GM12878 (cell line): ENCODE measurements around the gene MSH5. TPM values are rescaled to one million over a fixed set of nuclear protein-coding genes. Genes with fewer than 3 reads are reported as not detected.
A peak's percentile ranks its signal among the peaks of the same experiment; 100 is the strongest.

Experiments
- BCL11A ChIP-seq: IDR thresholded peaks from 2 replicates; pipeline ENCODE4 v1.6.1; 2011; ENCODE audit warnings: low read depth, low read length
- BRCA1 ChIP-seq: IDR thresholded peaks from 2 replicates; pipeline ENCODE4 v1.6.1; 2011; ENCODE audit warnings: low read depth, low read length, improper control_type of control experiment
- CTCF ChIP-seq, 3 experiments: IDR thresholded peaks in 2 of 3; conservative IDR thresholded peaks in 1 of 3; 2 replicates each; pipeline ENCODE4 v1.5.1; 2011; ENCODE audit warnings: low read depth in 3 of 3, low read length in 3 of 3, mild to moderate bottlenecking in 3 of 3, control low read depth in 2 of 3, moderate library complexity in 2 of 3, inconsistent platforms in 1 of 3, mixed read lengths in 1 of 3; ENCODE audit not compliant: control insufficient read depth in 2 of 3, insufficient read depth in 1 of 3; ENCODE audit errors: extremely low read depth in 1 of 3
- EED ChIP-seq: sonication (generic); IDR thresholded peaks from 2 replicates; pipeline ENCODE4 v1.6.1; 2016; ENCODE audit warnings: antibody characterized with exemption, low read depth
- EGR1 ChIP-seq, 2 experiments: IDR thresholded peaks; 1 replicate in 1 of 2; 2 replicates in 1 of 2; pipeline ENCODE4 v1.6.1; 2011 to 2012; ENCODE audit warnings: low read depth in 2 of 2, low read length in 2 of 2, borderline replicate concordance in 1 of 2, mild to moderate bottlenecking in 1 of 2, moderate library complexity in 1 of 2
- EP300 ChIP-seq, 2 experiments: fragments of 150-350 bp in 1 of 2; IDR thresholded peaks; 2 replicates each; pipeline ENCODE4 v1.6.1; 2011 to 2012; ENCODE audit warnings: low read depth in 2 of 2, low read length in 2 of 2, borderline replicate concordance in 1 of 2, improper control_type of control experiment in 1 of 2, inconsistent platforms in 1 of 2; ENCODE audit not compliant: control insufficient read depth in 1 of 2
- EZH2 ChIP-seq: IDR thresholded peaks from 2 replicates; pipeline ENCODE4 v1.6.1; 2012; ENCODE audit warnings: low read depth, mild to moderate bottlenecking, control low read depth, inconsistent platforms, low read length, borderline replicate concordance; ENCODE audit not compliant: control insufficient read depth
- IKZF2 ChIP-seq, 2 experiments: fragments of 450-650 bp; IDR thresholded peaks; 2 replicates each; pipeline ENCODE4 v1.6.1; 2017; ENCODE audit warnings: mild to moderate bottlenecking in 2 of 2, moderate library complexity in 2 of 2
- LARP7 ChIP-seq: fragments of 450-650 bp; IDR thresholded peaks from 2 replicates; pipeline ENCODE4 v1.6.1; 2017; ENCODE audit warnings: mild to moderate bottlenecking
- MEF2A ChIP-seq: IDR thresholded peaks from 2 replicates; pipeline ENCODE4 v1.6.1; 2011; ENCODE audit warnings: low read depth, mild to moderate bottlenecking, low read length, moderate library complexity; ENCODE audit not compliant: insufficient read depth
- MEF2B ChIP-seq: fragments of 450-650 bp; IDR thresholded peaks from 2 replicates; pipeline ENCODE4 v1.6.1; 2018; ENCODE audit warnings: mild to moderate bottlenecking, moderate library complexity; ENCODE audit not compliant: partially characterized antibody, poor library complexity, severe bottlenecking
- MXI1 ChIP-seq: fragments of 150-350 bp; IDR thresholded peaks from 2 replicates; pipeline ENCODE4 v1.6.1; 2011; ENCODE audit warnings: low read depth, mild to moderate bottlenecking, inconsistent platforms, low read length, improper control_type of control experiment
- MYB ChIP-seq: fragments of 150-350 bp; IDR thresholded peaks from 2 replicates; pipeline ENCODE4 v1.6.1; 2014; ENCODE audit warnings: mild to moderate bottlenecking, low read depth, low read length, borderline replicate concordance
- MYC ChIP-seq: IDR thresholded peaks from 2 replicates; pipeline ENCODE4 v1.6.1; 2011; ENCODE audit warnings: mild to moderate bottlenecking, low read length, moderate library complexity, inconsistent platforms; ENCODE audit not compliant: insufficient read depth, insufficient replicate concordance, insufficient read length, severe bottlenecking
- PKNOX1 ChIP-seq: fragments of 450-650 bp; IDR thresholded peaks from 2 replicates; pipeline ENCODE4 v1.6.1; 2016; ENCODE audit warnings: mild to moderate bottlenecking
- POLR2A ChIP-seq: IDR thresholded peaks from 2 replicates; pipeline ENCODE4 v1.6.1; 2011; ENCODE audit warnings: low read depth, mild to moderate bottlenecking, low read length
- SMAD1 ChIP-seq: fragments of 450-650 bp; IDR thresholded peaks from 2 replicates; pipeline ENCODE4 v1.6.1; 2018; ENCODE audit warnings: mild to moderate bottlenecking, low read depth; ENCODE audit not compliant: partially characterized antibody
- STAT3 ChIP-seq: IDR thresholded peaks from 2 replicates; pipeline ENCODE4 v1.6.1; 2011; ENCODE audit warnings: low read depth, low read length, improper control_type of control experiment
- TCF3 ChIP-seq: IDR thresholded peaks from 2 replicates; pipeline ENCODE4 v1.6.1; 2012; ENCODE audit warnings: low read depth, mild to moderate bottlenecking, low read length, borderline replicate concordance; ENCODE audit not compliant: insufficient read depth
- ZBED1 ChIP-seq: IDR thresholded peaks from 2 replicates; pipeline ENCODE4 v1.6.1; 2016; ENCODE audit warnings: borderline replicate concordance
- polyA plus RNA-seq, 11 experiments: library from polyadenylated mRNA; depleted of rRNA in 4 of 11; unstranded in 6 of 11; stranded (reverse) in 5 of 11; fragments of >200 nt; fragmentation: Nextera tagmentation in 4 of 11; fragmentation: Illumina TruSeq in 1 of 11; extraction: Ambion mirVana in 4 of 11; extraction: Trizol in 1 of 11; gene quantifications; 1 replicate in 1 of 11; 2 replicates in 10 of 11; pipeline versions ENCODE4 v1.2.1 to v1.2.3, GENCODE V29; 2011 to 2016; ENCODE audit warnings: inconsistent platforms in 2 of 11, missing spikeins in 2 of 11, low read depth in 1 of 11
- total RNA-seq, 4 experiments: library from RNA; depleted of rRNA in 3 of 4; stranded (reverse); fragments of >200 nt in 3 of 4; fragmentation: Illumina TruSeq in 1 of 4; extraction: Trizol in 1 of 4; gene quantifications; 2 replicates each; pipeline versions ENCODE4 v1.2.1 to v1.2.3, GENCODE V29; 2013 to 2021
- TF ChIP-seq, protein P1 (sequence below): fragments of 450-650 bp; IDR thresholded peaks from 2 replicates; pipeline ENCODE4 v1.6.1; 2017; ENCODE audit warnings: mild to moderate bottlenecking
- TF ChIP-seq, protein P2 (sequence below): IDR thresholded peaks from 2 replicates; pipeline ENCODE4 v1.6.1; 2011; ENCODE audit warnings: borderline replicate concordance, low read depth, mild to moderate bottlenecking, moderate library complexity, mixed read lengths, low read length; ENCODE audit not compliant: insufficient read depth; ENCODE audit errors: extremely low read length

MSH5 gene
- total and polyA plus RNA-seq, 10 of the 15 experiments (the other 5 are each of a cell fraction or from before 2014, with no cell fraction given): 9.1 to 52.7 (median 30.0) TPM

DNA sequence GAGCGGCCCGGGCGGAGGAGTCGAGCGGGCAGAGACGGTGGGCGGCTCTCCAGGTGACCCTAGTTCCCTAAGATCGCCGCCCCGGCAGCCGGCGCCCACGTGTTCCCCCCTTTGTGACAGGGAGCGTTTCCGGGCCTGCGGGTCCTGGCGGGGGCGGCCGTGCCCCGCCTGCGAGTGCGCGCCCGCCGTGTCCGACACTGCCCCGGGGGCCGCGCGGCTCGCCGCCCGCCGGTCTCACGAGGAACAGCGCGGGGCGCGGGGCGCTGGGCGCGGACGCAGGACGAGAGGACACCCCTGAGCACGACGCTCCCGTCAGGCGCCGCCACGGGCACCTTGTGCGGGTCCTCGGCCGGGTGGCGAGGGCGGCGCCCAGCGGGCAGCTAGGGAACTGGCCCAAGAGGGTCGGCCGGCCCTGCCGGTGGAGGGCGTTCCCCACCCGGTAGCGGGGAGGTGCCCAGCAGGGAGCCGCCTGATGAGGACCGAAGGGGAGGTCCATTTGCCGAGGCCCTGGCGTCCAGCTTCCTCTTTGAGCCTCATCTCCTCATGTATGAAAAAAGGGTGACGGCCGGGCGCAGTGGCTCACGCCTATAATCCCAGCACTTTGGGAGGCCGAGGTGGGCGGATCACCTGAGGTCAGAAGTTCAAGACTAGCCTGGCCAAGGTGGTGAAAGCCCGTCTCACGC lies 56.0 kb downstream of the MSH5 start, which contains the start of gene VARS1 (continued):
- no peak for TF ChIP-seq EZH2
- TF ChIP-seq CTCF (IDR thresholded peaks at IDR 0.05 in 2 of 3, conservative IDR thresholded peaks at IDR 0.05 in 1 of 3; ENCODE audit: control insufficient read depth in 2 of 3, extremely low read depth in 1 of 3, insufficient read depth in 1 of 3, low read depth in 3 of 3, low read length in 3 of 3): peak; percentile 84 to 98 (median 88); a peak in 5 of 6 replicates
- TF ChIP-seq ZBED1: no peak
- no peak for TF ChIP-seq EP300 (IDR thresholded peaks at IDR 0.05; ENCODE audit: borderline replicate concordance in 1 of 2, control insufficient read depth in 1 of 2, low read depth in 2 of 2, low read length in 2 of 2)
- peak; percentile 100 for TF ChIP-seq LARP7
- TF ChIP-seq BRCA1: no peak
- TF ChIP-seq MYC: peak; percentile 96
- peak; percentile 98 for TF ChIP-seq MYB
- TF ChIP-seq BCL11A: 0 out of 2 replicates have a peak, but pooled peaks have one; percentile 7
- TF ChIP-seq, protein P1, sequence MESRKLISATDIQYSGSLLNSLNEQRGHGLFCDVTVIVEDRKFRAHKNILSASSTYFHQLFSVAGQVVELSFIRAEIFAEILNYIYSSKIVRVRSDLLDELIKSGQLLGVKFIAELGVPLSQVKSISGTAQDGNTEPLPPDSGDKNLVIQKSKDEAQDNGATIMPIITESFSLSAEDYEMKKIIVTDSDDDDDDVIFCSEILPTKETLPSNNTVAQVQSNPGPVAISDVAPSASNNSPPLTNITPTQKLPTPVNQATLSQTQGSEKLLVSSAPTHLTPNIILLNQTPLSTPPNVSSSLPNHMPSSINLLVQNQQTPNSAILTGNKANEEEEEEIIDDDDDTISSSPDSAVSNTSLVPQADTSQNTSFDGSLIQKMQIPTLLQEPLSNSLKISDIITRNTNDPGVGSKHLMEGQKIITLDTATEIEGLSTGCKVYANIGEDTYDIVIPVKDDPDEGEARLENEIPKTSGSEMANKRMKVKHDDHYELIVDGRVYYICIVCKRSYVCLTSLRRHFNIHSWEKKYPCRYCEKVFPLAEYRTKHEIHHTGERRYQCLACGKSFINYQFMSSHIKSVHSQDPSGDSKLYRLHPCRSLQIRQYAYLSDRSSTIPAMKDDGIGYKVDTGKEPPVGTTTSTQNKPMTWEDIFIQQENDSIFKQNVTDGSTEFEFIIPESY: peak; percentile 75; the same call in 1 of the 2 replicates
- TF ChIP-seq, protein P2, sequence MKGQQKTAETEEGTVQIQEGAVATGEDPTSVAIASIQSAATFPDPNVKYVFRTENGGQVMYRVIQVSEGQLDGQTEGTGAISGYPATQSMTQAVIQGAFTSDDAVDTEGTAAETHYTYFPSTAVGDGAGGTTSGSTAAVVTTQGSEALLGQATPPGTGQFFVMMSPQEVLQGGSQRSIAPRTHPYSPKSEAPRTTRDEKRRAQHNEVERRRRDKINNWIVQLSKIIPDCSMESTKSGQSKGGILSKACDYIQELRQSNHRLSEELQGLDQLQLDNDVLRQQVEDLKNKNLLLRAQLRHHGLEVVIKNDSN: peak; percentile 70
- peak; percentile 49; the same call in 1 of the 2 replicates for TF ChIP-seq MEF2A
- no peak for TF ChIP-seq EED
- TF ChIP-seq IKZF2 (IDR thresholded peaks at IDR 0.05): 0 out of 4 replicates have a peak, but pooled peaks of 1 of the 2 experiments have one; percentile 7
- peak in 1 of 2 experiments; percentile 83; a peak in 2 of 3 replicates for TF ChIP-seq EGR1 (IDR thresholded peaks at IDR 0.05; ENCODE audit: borderline replicate concordance in 1 of 2, low read depth in 2 of 2, low read length in 2 of 2)
- no peak for TF ChIP-seq STAT3
- no peak for TF ChIP-seq SMAD1
- peak; percentile 99 for TF ChIP-seq MXI1
- TF ChIP-seq POLR2A: peak; percentile 76
- no peak for TF ChIP-seq MEF2B
- TF ChIP-seq TCF3: peak; percentile 33; the same call in 1 of the 2 replicates
- TF ChIP-seq PKNOX1: 0 out of 2 replicates have a peak, but pooled peaks have one; percentile 22
